GM23248 (cell line): ENCODE data around the gene SH3GL3.

Source experiments
- EZH2 ChIP-seq: fragments of 200-600 bp; sonication (generic); IDR thresholded peaks from 2 replicates; pipeline ENCODE4 v1.6.1; 2018; ENCODE audit warnings: antibody characterized with exemption, mild to moderate bottlenecking; ENCODE audit not compliant: insufficient read depth, poor library complexity, severe bottlenecking
- EZH2phosphoT487 ChIP-seq: fragments of 200-600 bp; sonication (generic); IDR thresholded peaks from 2 replicates; pipeline ENCODE4 v1.6.1; 2018; ENCODE audit warnings: antibody characterized with exemption, moderate library complexity, mild to moderate bottlenecking, low read depth; ENCODE audit not compliant: insufficient read depth

DNA sequence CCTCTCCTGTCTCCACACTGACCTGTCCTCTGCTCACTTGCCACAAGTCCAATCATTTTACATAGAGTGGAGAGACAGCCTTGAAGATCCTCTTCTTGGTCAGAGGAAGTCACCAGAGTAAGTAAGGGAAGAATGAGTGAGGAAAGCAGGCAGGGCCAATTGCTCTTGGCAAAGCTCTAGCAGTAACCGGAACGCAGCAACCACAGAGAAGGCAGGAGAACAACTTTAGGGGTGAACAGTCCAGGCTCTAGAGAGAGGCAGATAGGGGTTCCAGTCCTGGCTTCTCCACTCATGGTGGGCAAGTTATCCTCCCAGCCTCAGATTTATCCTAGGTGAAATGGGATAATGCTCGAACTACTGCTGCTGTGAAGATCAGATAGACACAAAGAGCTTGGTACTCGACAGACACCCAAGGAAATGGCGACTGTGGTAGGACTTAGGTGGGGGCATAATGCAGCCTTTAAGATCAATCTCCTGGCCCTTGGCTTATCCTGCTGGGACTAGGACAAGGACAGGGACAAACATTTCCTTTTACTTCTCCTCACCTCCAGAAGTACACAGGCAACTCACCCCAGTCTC, 205.6 kb downstream of the SH3GL3 start:
- TF ChIP-seq EZH2 (no peak), EZH2phosphoT487 (no peak)
